ENCODE measurements around the gene GSG1L.

GSG1L gene

GRCh38 chr16:27767971-27768591 is 295.4 kb downstream of the GSG1L start:
- no peak for DNase-seq

- DNase-seq: no peak
Measured at GRCh38 chr16:27767081-27767480, 296.4 kb downstream of the GSG1L start.

- DNase-seq: no peak
Measured at GRCh38 chr16:27766236-27766925, 297.1 kb downstream of the GSG1L start.

- no peak for DNase-seq
Measured at GRCh38 chr16:27764869-27765675, 298.4 kb downstream of the GSG1L start.

- no peak for DNase-seq
Measured at GRCh38 chr16:27764427-27764826, 299.1 kb downstream of the GSG1L start.

- no peak for DNase-seq
Measured at GRCh38 chr16:27762441-27762840, 301.1 kb downstream of the GSG1L start.

- no peak for DNase-seq
Measured at GRCh38 chr16:27761816-27762215, 301.7 kb downstream of the GSG1L start.

GRCh38 chr16:27760789-27761176 is 302.7 kb downstream of the GSG1L start:
- no peak for DNase-seq

- no peak for DNase-seq
Measured at GRCh38 chr16:27759967-27760788, 303.3 kb downstream of the GSG1L start.

- no peak for DNase-seq
Measured at GRCh38 chr16:27759301-27759871, 304.1 kb downstream of the GSG1L start.

- DNase-seq: no peak
Measured at GRCh38 chr16:27758544-27758943, 305.0 kb downstream of the GSG1L start.

- DNase-seq: no peak
Measured at GRCh38 chr16:27756206-27756970, 307.1 kb downstream of the GSG1L start.

GRCh38 chr16:27754788-27755690 is 308.5 kb downstream of the GSG1L start:
- DNase-seq: no peak

GRCh38 chr16:27753563-27753962 is 310.0 kb downstream of the GSG1L start:
- DNase-seq: no peak

GRCh38 chr16:27752241-27752640 is 311.3 kb downstream of the GSG1L start:
- DNase-seq: no peak

- DNase-seq: no peak
Measured at GRCh38 chr16:27751676-27752075, 311.8 kb downstream of the GSG1L start.

GRCh38 chr16:27751233-27751632 is 312.3 kb downstream of the GSG1L start:
- no peak for DNase-seq

GRCh38 chr16:27749946-27750345 is 313.6 kb downstream of the GSG1L start:
- no peak for DNase-seq

- DNase-seq: no peak
Measured at GRCh38 chr16:27749547-27749875, 314.0 kb downstream of the GSG1L start.

GRCh38 chr16:27748868-27749546 is 314.5 kb downstream of the GSG1L start:
- peak in 1 of 4 experiments; percentile 6 for DNase-seq
